SU-DHL-6 (cell line): ENCODE data around the gene SMTN.

Experiments used
- H2AFZ ChIP-seq: fragments of 200-600 bp; sonication (generic); 2 replicates; pipeline ENCODE4 v1.6.1; 2014; ENCODE audit warnings: low read depth, mild to moderate bottlenecking, moderate library complexity, mixed read lengths, antibody characterized with exemption, low read length; ENCODE audit not compliant: severe bottlenecking
- H3F3A ChIP-seq: fragments of 200-600 bp; shearing (Covaris generic); 2 replicates; pipeline ENCODE4 v1.6.0; 2016; ENCODE audit warnings: antibody characterized with exemption, mild to moderate bottlenecking; ENCODE audit not compliant: insufficient read depth
- H3K27ac ChIP-seq: fragments of 200-600 bp; sonication (generic); 2 replicates; pipeline ENCODE4 v1.5.1; 2016; ENCODE audit warnings: low read depth, mild to moderate bottlenecking, low read length, moderate library complexity, mixed read lengths
- H3K27me3 ChIP-seq: fragments of 200-600 bp; sonication (generic), shearing (Covaris generic); 2 replicates; pipeline ENCODE4 v1.6.0; 2014; ENCODE audit warnings: mild to moderate bottlenecking, low read length
- H3K36me3 ChIP-seq: fragments of 200-600 bp; sonication (generic); 2 replicates; pipeline ENCODE4 v1.6.1; 2014; ENCODE audit warnings: mild to moderate bottlenecking, low read length, mixed read lengths
- H3K4me2 ChIP-seq: fragments of 300-600, 200-600 bp; shearing (Covaris generic), sonication (generic); 2 replicates; pipeline ENCODE4 v1.6.0; 2014; ENCODE audit warnings: low read length, low read depth, mild to moderate bottlenecking; ENCODE audit not compliant: poor library complexity, severe bottlenecking
- H3K4me3 ChIP-seq: fragments of 200-600 bp; sonication (generic); 2 replicates; pipeline ENCODE4 v1.5.1; 2014; ENCODE audit warnings: antibody characterized with exemption, low read length, mild to moderate bottlenecking, mixed read lengths; ENCODE audit not compliant: insufficient read depth, poor library complexity, severe bottlenecking
- H3K79me2 ChIP-seq: fragments of 200-600 bp; sonication (generic); 2 replicates; pipeline ENCODE4 v1.6.1; 2014; ENCODE audit warnings: mild to moderate bottlenecking, low read length, moderate library complexity; ENCODE audit not compliant: insufficient read depth
- H3K9ac ChIP-seq: fragments of 200-600 bp; sonication (generic); 2 replicates; pipeline ENCODE4 v1.7.0; 2014; ENCODE audit warnings: mild to moderate bottlenecking, low read length
- H3K9me2 ChIP-seq: fragments of 200-600 bp; sonication (generic); replicated peaks from 2 replicates; pipeline ENCODE4 v1.6.1; 2014; ENCODE audit warnings: low read length; ENCODE audit not compliant: insufficient read depth
- H3K9me3 ChIP-seq: fragments of 200-600 bp; sonication (generic); 2 replicates; pipeline ENCODE4 v1.6.1; 2014; ENCODE audit warnings: low read length, mixed read lengths; ENCODE audit not compliant: insufficient read depth
- H4K20me1 ChIP-seq: fragments of 200-600 bp; sonication (generic); 2 replicates; pipeline ENCODE4 v1.6.1; 2014; ENCODE audit warnings: low read depth, mild to moderate bottlenecking, antibody characterized with exemption, low read length, moderate library complexity, mixed read lengths
- CTCF ChIP-seq: fragments of 200-600 bp; sonication (generic); IDR thresholded peaks from one replicate; pipeline ENCODE4 v1.5.1; 2017; ENCODE audit warnings: antibody characterized with exemption, mild to moderate bottlenecking, low read length, moderate library complexity; ENCODE audit not compliant: insufficient read depth, poor library complexity, severe bottlenecking
- EZH2phosphoT487 ChIP-seq: fragments of 200-600 bp; sonication (generic), shearing (Covaris generic); conservative IDR thresholded peaks from 2 replicates; pipeline ENCODE4 v1.6.1; 2018; ENCODE audit warnings: mild to moderate bottlenecking, antibody characterized with exemption, low read length, moderate library complexity, mixed read lengths

SMTN gene

GRCh38 chr22:31039393-31039792 lies 41.7 kb upstream of the SMTN start:
- Histone ChIP-seq H2AFZ (no peak overlapping the region), H3F3A (no peaks in the 10 kb centered on the region), H3K9me2 (no peaks in the 10 kb centered on the region), H3K9ac (no peak overlapping the region), H3K79me2 (no peaks in the 10 kb centered on the region), H4K20me1 (no peaks in the 10 kb centered on the region), H3K4me3 (no peak overlapping the region), H3K27me3 (no peaks in the 10 kb centered on the region), H3K4me2 (no peak overlapping the region), H3K27ac (no peak overlapping the region), H3K9me3 (no peaks in the 10 kb centered on the region), H3K36me3 (no peaks in the 10 kb centered on the region)
- TF ChIP-seq EZH2phosphoT487 (no peak), CTCF (no peak)

- Histone ChIP-seq H3F3A (no peaks in the 10 kb centered on the region), H3K79me2 (no peaks in the 10 kb centered on the region), H4K20me1 (no peaks in the 10 kb centered on the region), H3K27ac (no peak overlapping the region), H3K9ac (no peak overlapping the region), H3K4me3 (no peak overlapping the region), H3K36me3 (no peaks in the 10 kb centered on the region), H3K9me2 (no peaks in the 10 kb centered on the region), H2AFZ (no peak overlapping the region), H3K27me3 (no peaks in the 10 kb centered on the region), H3K9me3 (no peaks in the 10 kb centered on the region), H3K4me2 (no peak overlapping the region)
- TF ChIP-seq CTCF (no peak), EZH2phosphoT487 (no peak)
These were observed 40.3 kb upstream of the SMTN start for GRCh38 chr22:31040542-31041398.

- Histone ChIP-seq H3K4me2 (no peak overlapping the region), H3K79me2 (no peaks in the 10 kb centered on the region), H3K9me3 (no peaks in the 10 kb centered on the region), H4K20me1 (no peaks in the 10 kb centered on the region), H2AFZ (no peak overlapping the region), H3K27ac (no peak overlapping the region), H3K9ac (no peak overlapping the region), H3F3A (no peaks in the 10 kb centered on the region), H3K36me3 (no peaks in the 10 kb centered on the region), H3K27me3 (no peaks in the 10 kb centered on the region), H3K9me2 (no peaks in the 10 kb centered on the region), H3K4me3 (no peak overlapping the region)
- TF ChIP-seq EZH2phosphoT487 (no peak), CTCF (no peak)
These were observed 36.8 kb upstream of the SMTN start for GRCh38 chr22:31044262-31044861.
